Muscle layer of colon (tissue), 2 donors: ENCODE measurements around the gene THSD7B.

Source experiments
- H3K27ac ChIP-seq: one replicate; pipeline ENCODE4 v1.7.0; 2013; ENCODE audit warnings: low read depth, mild to moderate bottlenecking, low read length, moderate library complexity
- H3K27me3 ChIP-seq, 2 donors: one replicate each; pipeline ENCODE4 v1.7.0; 2013; ENCODE audit warnings: low read length in 2 of 2, mild to moderate bottlenecking in 2 of 2; ENCODE audit not compliant: insufficient read depth in 2 of 2, control insufficient read depth in 1 of 2
- H3K36me3 ChIP-seq: one replicate; pipeline ENCODE4 v1.7.0; 2013; ENCODE audit warnings: mild to moderate bottlenecking, low read length; ENCODE audit not compliant: insufficient read depth
- H3K4me1 ChIP-seq: one replicate; pipeline ENCODE4 v1.7.0; 2013; ENCODE audit warnings: mild to moderate bottlenecking, low read length; ENCODE audit not compliant: insufficient read depth
- H3K4me3 ChIP-seq, 2 donors: one replicate each; pipeline ENCODE4 v1.7.0; 2013; ENCODE audit warnings: low read length in 2 of 2, low read depth in 1 of 2, mild to moderate bottlenecking in 1 of 2, moderate library complexity in 1 of 2
- H3K9ac ChIP-seq: one replicate; pipeline ENCODE4 v1.7.0; 2013; ENCODE audit warnings: low read length
- H3K9me3 ChIP-seq: one replicate; pipeline ENCODE4 v1.7.0; 2013; ENCODE audit warnings: mild to moderate bottlenecking, low read length
- donor health status: abdominal sarcoma.
- donor health status: Adenocarcinoma of cecum.

Gene THSD7B

DNA sequence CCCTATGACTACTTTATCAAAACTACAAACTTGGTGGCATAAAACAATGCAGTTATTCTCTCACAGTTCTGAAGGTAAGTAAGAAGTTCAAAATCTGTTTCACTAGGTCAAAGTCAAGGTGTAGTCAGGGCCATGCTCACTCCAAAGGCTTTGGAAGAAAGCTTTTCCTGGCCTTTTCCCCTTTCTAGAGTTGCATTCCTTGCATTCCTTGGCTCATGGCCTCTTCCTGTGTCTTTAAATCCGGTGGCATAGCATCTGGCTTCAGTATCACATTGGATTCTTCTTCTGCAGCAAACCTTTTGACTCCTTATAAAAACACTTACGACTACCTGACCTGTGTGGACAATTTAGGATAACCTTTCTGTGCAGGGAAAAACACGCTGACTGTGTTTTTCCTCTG is 655.4 kb downstream of the THSD7B start:
- Histone ChIP-seq H3K27ac (no peak overlapping the region), H3K36me3 (no peaks in the 10 kb centered on the region), H3K4me3 (no peak overlapping the region), H3K9ac (no peak overlapping the region), H3K27me3 (no peaks in the 10 kb centered on the region), H3K4me1 (no peaks in the 10 kb centered on the region), H3K9me3 (no peaks in the 10 kb centered on the region)

DNA sequence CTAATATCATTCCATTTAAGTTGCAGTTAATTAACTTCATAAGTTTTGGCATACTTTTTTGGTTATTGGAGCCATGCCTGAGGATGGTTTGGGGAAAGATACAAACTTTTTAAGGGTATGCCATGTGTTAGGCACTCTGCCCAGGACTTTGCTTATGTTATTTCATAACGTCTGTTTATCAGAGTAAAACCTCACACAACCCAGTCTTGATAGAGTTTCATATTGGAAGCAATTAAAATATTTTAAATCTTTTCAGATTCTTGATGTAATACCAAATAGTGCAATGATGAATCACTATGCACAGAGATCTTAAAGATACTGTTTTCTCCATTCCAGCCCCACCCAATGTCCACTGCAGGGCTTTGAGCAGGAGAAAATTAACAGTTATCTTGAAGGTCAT is 669.8 kb downstream of the THSD7B start:
- Histone ChIP-seq H3K27ac (no peak overlapping the region), H3K36me3 (no peaks in the 10 kb centered on the region), H3K9ac (no peak overlapping the region), H3K27me3 (no peaks in the 10 kb centered on the region), H3K4me1 (no peaks in the 10 kb centered on the region), H3K9me3 (no peaks in the 10 kb centered on the region), H3K4me3 (no peak overlapping the region)

DNA sequence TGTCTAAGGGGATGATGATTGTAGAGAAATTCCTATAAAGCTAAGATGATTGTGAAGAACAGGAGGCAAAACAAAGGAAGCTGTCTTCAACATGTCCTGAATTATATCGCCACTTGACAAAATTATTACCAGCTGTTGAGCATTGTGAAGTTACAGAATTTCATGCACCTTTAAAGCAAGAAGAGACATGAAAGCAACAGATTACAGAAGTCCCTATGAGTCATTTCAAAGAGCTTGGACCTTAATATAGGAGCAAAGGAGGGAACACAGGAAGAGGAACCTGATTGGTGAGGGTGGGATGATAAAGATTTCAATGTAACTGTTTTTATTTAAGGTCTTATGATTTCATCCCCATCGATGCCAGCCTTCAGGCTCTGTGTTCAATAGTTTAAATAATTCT is 672.0 kb downstream of the THSD7B start:
- Histone ChIP-seq H3K27ac (no peak overlapping the region), H3K4me1 (no peaks in the 10 kb centered on the region), H3K4me3 (no peak overlapping the region), H3K9me3 (no peaks in the 10 kb centered on the region), H3K27me3 (no peaks in the 10 kb centered on the region), H3K9ac (no peak overlapping the region), H3K36me3 (no peaks in the 10 kb centered on the region)

DNA sequence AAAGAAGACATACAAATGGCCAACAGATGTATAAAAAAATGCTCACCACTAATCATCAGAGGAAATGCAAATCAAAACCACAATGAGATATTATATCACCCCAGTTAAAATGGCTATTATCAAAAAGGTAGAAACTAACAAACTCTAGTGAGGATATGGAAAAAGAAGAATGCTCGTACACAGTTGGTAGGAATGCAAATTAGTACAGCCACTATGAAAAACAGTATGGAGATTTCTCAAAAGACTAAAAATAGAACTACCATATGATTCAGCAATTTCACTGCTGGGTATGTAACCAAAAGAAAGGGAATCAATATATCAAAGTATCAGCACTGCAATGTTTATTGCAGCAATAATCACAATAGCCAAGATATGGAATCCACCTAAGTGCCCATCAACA is 679.6 kb downstream of the THSD7B start:
- Histone ChIP-seq H3K4me1 (no peaks in the 10 kb centered on the region), H3K9me3 (no peaks in the 10 kb centered on the region), H3K27ac (no peak overlapping the region), H3K9ac (no peak overlapping the region), H3K27me3 (no peaks in the 10 kb centered on the region), H3K4me3 (no peak overlapping the region), H3K36me3 (no peaks in the 10 kb centered on the region)

DNA sequence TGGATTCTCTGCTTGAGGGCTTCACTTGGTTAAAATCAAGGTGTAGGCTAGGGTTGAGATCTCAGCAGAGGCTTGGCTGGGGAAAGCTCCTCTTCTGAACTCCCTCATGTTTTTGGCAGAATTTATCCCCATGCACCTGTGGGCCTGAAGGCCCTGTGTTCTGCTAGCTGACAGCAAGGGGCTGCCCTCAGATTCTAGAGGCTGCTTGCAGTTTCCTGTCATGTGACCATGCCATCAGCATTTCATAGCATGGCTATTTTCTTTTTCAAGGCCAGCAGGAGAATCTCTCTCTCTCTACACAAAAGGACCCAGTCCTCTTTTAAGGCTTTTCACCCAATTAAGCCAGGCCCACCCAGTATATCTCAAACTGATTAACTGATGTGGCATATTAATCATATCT is 684.1 kb downstream of the THSD7B start:
- Histone ChIP-seq H3K27ac (no peak overlapping the region), H3K4me3 (no peak overlapping the region), H3K4me1 (no peaks in the 10 kb centered on the region), H3K27me3 (no peaks in the 10 kb centered on the region), H3K9ac (no peak overlapping the region), H3K36me3 (no peaks in the 10 kb centered on the region), H3K9me3 (no peaks in the 10 kb centered on the region)

DNA sequence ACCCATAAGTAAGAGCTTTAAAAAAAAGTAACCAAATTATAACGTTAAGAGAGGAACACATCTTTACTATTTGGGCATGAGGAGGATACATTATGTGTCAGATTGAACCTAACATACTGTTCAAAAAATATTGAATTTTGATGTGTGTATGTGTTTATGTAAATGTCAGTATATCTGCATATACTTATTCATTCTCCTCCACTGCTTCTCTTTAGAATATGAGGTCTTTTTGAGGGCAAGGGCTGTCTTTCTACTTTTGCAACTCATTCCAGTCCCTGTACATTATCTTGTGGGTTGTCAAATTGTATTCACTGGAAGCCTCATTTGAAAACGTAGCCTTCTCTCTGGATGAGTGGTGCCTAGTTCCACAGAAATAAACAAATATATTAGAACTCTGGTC is 689.5 kb downstream of the THSD7B start:
- no peaks in the 10 kb centered on the region for H3K36me3 ChIP-seq
- no peaks in the 10 kb centered on the region for H3K4me1 ChIP-seq

DNA sequence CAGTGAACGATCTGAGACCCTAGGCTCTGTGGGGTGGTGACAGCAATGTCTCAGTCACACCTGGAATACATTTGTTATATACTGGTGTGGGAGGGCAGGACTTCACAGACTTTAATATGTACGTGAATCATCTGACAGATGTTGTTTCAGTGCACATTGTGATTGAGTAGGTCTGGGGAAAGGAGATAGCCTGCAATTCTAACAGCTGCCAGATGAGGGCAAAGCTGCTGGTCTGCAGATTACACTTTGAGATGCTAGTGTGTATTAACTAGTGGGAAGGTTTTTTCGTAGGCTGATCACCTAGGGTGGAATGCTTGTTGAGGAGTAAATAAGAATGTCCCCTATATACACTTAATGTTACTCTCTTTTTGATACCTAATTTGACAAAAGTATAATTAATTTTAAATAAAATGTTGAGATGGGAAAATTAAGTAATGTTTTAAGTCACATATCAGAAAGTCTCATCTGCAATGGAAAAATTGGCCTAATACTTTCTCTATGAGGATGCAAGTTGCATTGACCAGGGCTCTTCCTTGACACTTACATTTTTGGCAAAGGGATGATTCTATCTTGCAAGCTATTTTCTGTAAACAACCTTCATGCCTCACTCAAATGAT is 702.0 kb downstream of the THSD7B start:
- H3K9me3 ChIP-seq, result no peaks in the 10 kb centered on the region
- H3K27me3 ChIP-seq, result no peaks in the 10 kb centered on the region
- no peak overlapping the region for H3K27ac ChIP-seq
- H3K9ac ChIP-seq, result no peak overlapping the region
- H3K4me1 ChIP-seq, result no peaks in the 10 kb centered on the region
- no peak overlapping the region for H3K4me3 ChIP-seq
- H3K36me3 ChIP-seq, result no peaks in the 10 kb centered on the region

More for the DNA sequence above, 689.5 kb downstream of the THSD7B start:
- Histone ChIP-seq H3K27me3 (no peaks in the 10 kb centered on the region), H3K27ac (no peak overlapping the region), H3K4me3 (no peak overlapping the region), H3K9ac (no peak overlapping the region), H3K9me3 (no peaks in the 10 kb centered on the region)

DNA sequence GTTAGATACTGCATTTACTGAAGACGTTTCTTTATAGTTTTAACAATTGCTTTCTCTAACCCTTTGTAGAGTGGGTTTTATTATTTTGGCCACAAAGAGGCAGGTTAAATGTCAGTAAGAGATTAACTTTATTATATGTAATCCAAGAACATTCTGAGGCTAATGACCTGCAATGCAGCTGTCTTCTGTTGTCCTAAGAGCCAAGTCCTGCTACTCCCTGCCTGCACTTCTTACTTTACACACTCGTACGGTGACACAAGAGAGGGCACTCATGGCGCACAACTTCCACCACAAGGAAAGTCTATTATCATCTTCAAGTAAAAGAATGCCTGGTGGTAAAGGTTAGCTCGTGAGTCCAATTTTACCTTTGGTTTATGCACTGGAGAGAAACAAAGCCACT is 727.9 kb downstream of the THSD7B start:
- Histone ChIP-seq H3K27ac (no peak overlapping the region), H3K9me3 (no peaks in the 10 kb centered on the region), H3K9ac (no peak overlapping the region), H3K36me3 (no peaks in the 10 kb centered on the region), H3K27me3 (no peaks in the 10 kb centered on the region), H3K4me3 (no peak overlapping the region), H3K4me1 (no peaks in the 10 kb centered on the region)

DNA sequence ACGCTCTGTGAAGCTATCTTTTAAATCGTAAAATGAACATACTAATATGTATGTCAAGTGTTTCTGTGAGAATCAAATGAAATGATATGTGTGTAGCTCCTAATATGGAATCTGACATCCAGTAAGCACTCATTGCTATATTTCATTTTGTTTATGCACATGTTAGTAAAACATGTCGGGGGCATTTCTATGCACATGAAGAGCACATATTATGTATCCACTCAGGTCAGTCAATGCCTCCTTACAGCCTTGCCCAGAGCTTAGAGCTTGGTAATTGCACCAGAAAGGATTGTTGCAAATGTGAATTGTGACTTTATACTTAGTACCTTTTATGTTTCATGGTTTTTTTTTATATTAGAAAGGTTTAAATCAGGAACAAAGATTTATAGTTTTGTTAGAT is 735.3 kb downstream of the THSD7B start:
- no peaks in the 10 kb centered on the region for H3K9me3 ChIP-seq
- H3K9ac ChIP-seq, result no peak overlapping the region
- H3K27me3 ChIP-seq, result no peaks in the 10 kb centered on the region
- H3K36me3 ChIP-seq, result no peaks in the 10 kb centered on the region
- no peak overlapping the region for H3K27ac ChIP-seq
- no peak overlapping the region for H3K4me3 ChIP-seq
- no peaks in the 10 kb centered on the region for H3K4me1 ChIP-seq

DNA sequence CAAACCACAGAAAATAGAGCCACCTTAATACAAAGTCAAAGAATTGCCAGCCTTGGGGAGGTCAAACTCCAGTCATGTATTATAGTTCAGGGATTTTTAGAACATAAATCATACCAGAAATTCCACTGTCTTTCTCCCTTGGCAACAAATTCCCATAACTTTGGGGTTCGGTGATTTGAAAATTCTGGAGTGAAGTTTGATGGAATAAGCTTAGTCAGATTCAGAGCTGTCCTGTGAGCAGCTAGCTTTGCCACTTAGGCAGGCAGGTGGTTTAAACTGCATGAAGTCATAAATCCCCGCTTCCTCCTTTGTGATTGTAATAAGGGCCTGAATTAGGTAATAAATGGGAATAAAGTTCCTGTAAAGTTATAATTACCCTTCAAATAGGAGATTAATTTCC is 741.9 kb downstream of the THSD7B start:
- H3K4me1 ChIP-seq, result no peaks in the 10 kb centered on the region
- H3K27ac ChIP-seq, result no peak overlapping the region
- no peak overlapping the region for H3K4me3 ChIP-seq
- no peaks in the 10 kb centered on the region for H3K9me3 ChIP-seq
- H3K36me3 ChIP-seq, result no peaks in the 10 kb centered on the region
- H3K27me3 ChIP-seq, result no peaks in the 10 kb centered on the region
- H3K9ac ChIP-seq, result no peak overlapping the region

DNA sequence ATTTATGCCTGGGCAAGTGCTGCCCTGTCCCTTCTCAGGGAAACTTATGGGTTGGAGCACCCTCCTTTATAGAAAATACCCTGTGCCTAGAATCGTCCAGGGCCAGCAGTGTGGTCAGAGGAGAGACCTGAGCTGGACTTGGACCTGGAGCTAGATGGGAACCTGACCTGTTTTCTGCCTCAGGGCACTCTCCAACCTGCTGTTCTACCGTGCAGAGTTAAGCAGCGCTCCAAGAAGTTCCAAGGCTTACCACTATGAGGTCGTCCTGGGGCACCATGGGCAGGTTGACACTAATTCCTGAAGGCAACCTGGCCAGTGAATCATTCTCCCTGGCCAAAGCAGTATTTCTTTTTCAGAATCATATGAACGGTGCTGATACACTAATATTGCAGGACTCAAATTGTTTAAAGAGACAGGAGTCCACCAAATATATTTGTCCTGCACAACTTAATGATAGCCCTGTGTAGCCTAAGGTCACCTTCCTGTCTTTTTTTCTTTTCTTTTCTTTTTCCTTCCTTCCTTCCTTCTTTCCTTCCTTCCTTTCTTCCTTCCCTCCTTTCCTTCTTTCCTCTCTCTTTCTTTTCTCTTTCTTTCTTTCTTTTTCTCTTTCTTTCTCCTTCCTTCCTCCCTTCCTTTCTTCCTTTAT is 743.5 kb downstream of the THSD7B start:
- Histone ChIP-seq H3K4me1 (no peaks in the 10 kb centered on the region), H3K36me3 (no peaks in the 10 kb centered on the region), H3K4me3 (no peak overlapping the region), H3K9me3 (no peaks in the 10 kb centered on the region), H3K9ac (no peak overlapping the region), H3K27ac (no peak overlapping the region), H3K27me3 (no peaks in the 10 kb centered on the region)

DNA sequence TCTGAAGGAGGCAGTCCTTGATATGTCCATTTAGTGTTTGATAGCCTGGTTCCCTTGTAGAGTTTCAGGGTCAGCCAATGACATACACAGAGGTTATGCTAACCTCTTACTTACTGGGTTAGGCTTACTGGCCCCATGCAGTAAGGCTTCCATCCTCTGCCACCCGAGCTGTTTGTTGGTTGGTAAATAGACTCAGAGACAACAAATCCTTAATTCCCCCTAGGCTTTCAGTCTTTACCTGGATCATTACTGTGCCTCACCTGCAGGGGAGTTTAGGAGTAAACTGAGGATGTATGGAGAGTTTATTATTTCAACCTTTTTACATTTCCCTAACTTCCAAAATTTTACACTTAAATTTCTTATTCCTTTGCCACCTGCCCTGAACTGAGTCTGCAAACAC is 746.2 kb downstream of the THSD7B start:
- Histone ChIP-seq H3K4me1 (no peaks in the 10 kb centered on the region), H3K27me3 (no peaks in the 10 kb centered on the region), H3K36me3 (no peaks in the 10 kb centered on the region), H3K4me3 (no peak overlapping the region), H3K9me3 (no peaks in the 10 kb centered on the region), H3K27ac (no peak overlapping the region), H3K9ac (no peak overlapping the region)
